Measurements from ENCODE around the gene GDF2.

The GDF2 gene

DNA sequence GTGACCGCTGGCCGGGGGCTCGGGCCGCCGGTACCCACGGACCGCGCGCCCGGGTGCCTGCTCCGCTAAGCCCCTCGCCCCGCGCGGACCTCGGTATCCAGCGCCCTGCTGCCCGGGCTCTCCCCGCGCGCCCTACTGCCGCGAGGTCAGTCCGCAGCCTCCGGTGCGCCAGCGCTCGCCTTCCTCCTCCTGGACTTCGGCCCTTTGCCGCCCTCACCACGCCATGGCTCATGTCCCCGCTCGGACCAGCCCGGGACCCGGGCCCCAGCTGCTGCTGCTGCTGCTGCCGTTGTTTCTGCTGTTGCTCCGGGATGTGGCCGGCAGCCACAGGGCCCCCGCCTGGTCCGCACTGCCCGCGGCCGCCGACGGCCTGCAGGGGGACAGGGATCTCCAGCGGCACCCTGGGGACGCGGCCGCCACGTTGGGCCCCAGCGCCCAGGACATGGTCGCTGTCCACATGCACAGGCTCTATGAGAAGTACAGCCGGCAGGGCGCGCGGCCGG, 21.8 kb upstream of the GDF2 start:
- Histone ChIP-seq H3K27ac (ENCODE audit: low read length) (no peak overlapping the region), H3K9ac (ENCODE audit: low read depth, low read length) (no peak overlapping the region), H3K4me3 (ENCODE audit: low read depth in 1 of 2, low read length in 2 of 2) (no peak overlapping the region), H3K4me2 (ENCODE audit: insufficient read depth, low read length) (no peak overlapping the region), H4K20me1 (ENCODE audit: insufficient read depth, low read length) (no peaks in the 10 kb centered on the region), H3K79me2 (ENCODE audit: insufficient read depth, low read length) (no peaks in the 10 kb centered on the region), H3K9me3 (ENCODE audit: insufficient read depth, low read length, severe bottlenecking) (no peaks in the 10 kb centered on the region), H3K4me1 (ENCODE audit: insufficient read depth, low read length) (no peaks in the 10 kb centered on the region), H2AFZ (ENCODE audit: low read depth, low read length) (no peak overlapping the region), H3K27me3 (ENCODE audit: insufficient read depth, low read length, poor library complexity) (no peaks in the 10 kb centered on the region), H3K36me3 (ENCODE audit: insufficient read depth, low read length) (no peaks in the 10 kb centered on the region)
- TF ChIP-seq EZH2 (IDR thresholded peaks at IDR 0.05; ENCODE audit: borderline replicate concordance, low read depth, low read length, severe bottlenecking) = no peak
- TF ChIP-seq, protein P1, sequence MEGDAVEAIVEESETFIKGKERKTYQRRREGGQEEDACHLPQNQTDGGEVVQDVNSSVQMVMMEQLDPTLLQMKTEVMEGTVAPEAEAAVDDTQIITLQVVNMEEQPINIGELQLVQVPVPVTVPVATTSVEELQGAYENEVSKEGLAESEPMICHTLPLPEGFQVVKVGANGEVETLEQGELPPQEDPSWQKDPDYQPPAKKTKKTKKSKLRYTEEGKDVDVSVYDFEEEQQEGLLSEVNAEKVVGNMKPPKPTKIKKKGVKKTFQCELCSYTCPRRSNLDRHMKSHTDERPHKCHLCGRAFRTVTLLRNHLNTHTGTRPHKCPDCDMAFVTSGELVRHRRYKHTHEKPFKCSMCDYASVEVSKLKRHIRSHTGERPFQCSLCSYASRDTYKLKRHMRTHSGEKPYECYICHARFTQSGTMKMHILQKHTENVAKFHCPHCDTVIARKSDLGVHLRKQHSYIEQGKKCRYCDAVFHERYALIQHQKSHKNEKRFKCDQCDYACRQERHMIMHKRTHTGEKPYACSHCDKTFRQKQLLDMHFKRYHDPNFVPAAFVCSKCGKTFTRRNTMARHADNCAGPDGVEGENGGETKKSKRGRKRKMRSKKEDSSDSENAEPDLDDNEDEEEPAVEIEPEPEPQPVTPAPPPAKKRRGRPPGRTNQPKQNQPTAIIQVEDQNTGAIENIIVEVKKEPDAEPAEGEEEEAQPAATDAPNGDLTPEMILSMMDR (IDR thresholded peaks at IDR 0.05; ENCODE audit: borderline replicate concordance, extremely low read depth, low read length, poor library complexity, severe bottlenecking) = no peak
- DNase-seq (no peak), ATAC-seq (ENCODE audit: insufficient read depth, low read depth) (no peak)

DNA sequence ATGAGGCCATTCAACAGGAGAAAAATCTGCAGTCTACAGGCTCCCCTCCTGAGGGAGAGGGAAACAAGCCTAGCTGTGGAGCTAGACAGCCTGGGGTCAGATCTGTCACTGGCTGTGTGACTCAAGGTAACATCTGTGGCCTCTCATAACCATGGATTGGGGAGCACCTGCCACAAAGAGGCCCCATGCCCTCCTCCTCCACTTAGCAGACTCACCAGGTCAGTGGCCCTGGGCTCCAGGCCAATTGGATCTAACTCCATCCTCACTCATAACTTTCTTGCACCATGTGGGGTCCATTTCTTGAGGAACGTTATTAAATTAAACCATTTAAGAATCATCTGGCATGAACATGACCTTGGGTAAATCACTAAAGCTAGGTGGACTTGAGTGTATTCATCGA, 20.4 kb upstream of the GDF2 start:
- Histone ChIP-seq H3K79me2 (ENCODE audit: insufficient read depth, low read length) (no peaks in the 10 kb centered on the region), H3K27me3 (ENCODE audit: insufficient read depth, low read length, poor library complexity) (no peaks in the 10 kb centered on the region), H3K27ac (ENCODE audit: low read length) (no peak overlapping the region), H3K9me3 (ENCODE audit: insufficient read depth, low read length, severe bottlenecking) (no peaks in the 10 kb centered on the region), H3K36me3 (ENCODE audit: insufficient read depth, low read length) (no peaks in the 10 kb centered on the region), H3K4me2 (ENCODE audit: insufficient read depth, low read length) (no peak overlapping the region), H3K4me3 (ENCODE audit: low read depth in 1 of 2, low read length in 2 of 2) (no peak overlapping the region), H3K9ac (ENCODE audit: low read depth, low read length) (no peak overlapping the region), H2AFZ (ENCODE audit: low read depth, low read length) (no peak overlapping the region), H4K20me1 (ENCODE audit: insufficient read depth, low read length) (no peaks in the 10 kb centered on the region), H3K4me1 (ENCODE audit: insufficient read depth, low read length) (peaks cover 11% of the 10 kb centered on the region)
- TF ChIP-seq, protein P1 (IDR thresholded peaks at IDR 0.05; ENCODE audit: borderline replicate concordance, extremely low read depth, low read length, poor library complexity, severe bottlenecking) = no peak
- TF ChIP-seq EZH2 (IDR thresholded peaks at IDR 0.05; ENCODE audit: borderline replicate concordance, low read depth, low read length, severe bottlenecking) = no peak
- ATAC-seq (ENCODE audit: insufficient read depth, low read depth) (no peak), DNase-seq (no peak)

DNA sequence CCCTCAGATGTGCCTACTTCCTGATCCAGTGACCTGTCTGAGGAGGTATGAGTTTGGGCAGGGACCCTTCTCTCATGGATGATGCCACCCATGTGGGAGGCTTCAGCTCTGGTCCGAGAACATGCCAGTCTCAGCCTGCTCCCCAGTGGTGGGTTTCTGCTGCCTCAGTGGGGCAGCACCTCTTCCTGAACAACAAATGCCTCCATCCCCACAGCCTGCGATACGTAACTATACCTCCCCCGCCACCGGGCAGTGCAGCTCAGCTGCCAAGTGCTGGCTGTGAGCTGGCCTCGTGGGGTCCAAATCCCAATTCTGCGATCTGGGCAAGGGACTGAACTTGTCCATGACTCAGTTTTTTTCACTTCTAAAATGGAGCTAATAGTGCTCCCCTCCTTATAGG, 19.1 kb upstream of the GDF2 start:
- H3K79me2 ChIP-seq (ENCODE audit: insufficient read depth, low read length) = no peaks in the 10 kb centered on the region
- no peaks in the 10 kb centered on the region for H3K36me3 ChIP-seq (ENCODE audit: insufficient read depth, low read length)
- DNase-seq = no peak
- no peak for ATAC-seq (ENCODE audit: insufficient read depth, low read depth)
- no peaks in the 10 kb centered on the region for H3K9me3 ChIP-seq (ENCODE audit: insufficient read depth, low read length, severe bottlenecking)
- H3K4me3 ChIP-seq (ENCODE audit: low read depth in 1 of 2, low read length in 2 of 2) = no peak overlapping the region
- TF ChIP-seq, protein P1 (IDR thresholded peaks at IDR 0.05; ENCODE audit: borderline replicate concordance, extremely low read depth, low read length, poor library complexity, severe bottlenecking) = no peak
- TF ChIP-seq EZH2 (IDR thresholded peaks at IDR 0.05; ENCODE audit: borderline replicate concordance, low read depth, low read length, severe bottlenecking) = no peak
- H2AFZ ChIP-seq (ENCODE audit: low read depth, low read length) = no peak overlapping the region
- no peak overlapping the region for H3K27ac ChIP-seq (ENCODE audit: low read length)
- no peaks in the 10 kb centered on the region for H4K20me1 ChIP-seq (ENCODE audit: insufficient read depth, low read length)
- peaks cover 22% of the 10 kb centered on the region for H3K4me1 ChIP-seq (ENCODE audit: insufficient read depth, low read length)
- H3K4me2 ChIP-seq (ENCODE audit: insufficient read depth, low read length) = no peak overlapping the region
- H3K9ac ChIP-seq (ENCODE audit: low read depth, low read length) = no peak overlapping the region
- H3K27me3 ChIP-seq (ENCODE audit: insufficient read depth, low read length, poor library complexity) = no peaks in the 10 kb centered on the region

DNA sequence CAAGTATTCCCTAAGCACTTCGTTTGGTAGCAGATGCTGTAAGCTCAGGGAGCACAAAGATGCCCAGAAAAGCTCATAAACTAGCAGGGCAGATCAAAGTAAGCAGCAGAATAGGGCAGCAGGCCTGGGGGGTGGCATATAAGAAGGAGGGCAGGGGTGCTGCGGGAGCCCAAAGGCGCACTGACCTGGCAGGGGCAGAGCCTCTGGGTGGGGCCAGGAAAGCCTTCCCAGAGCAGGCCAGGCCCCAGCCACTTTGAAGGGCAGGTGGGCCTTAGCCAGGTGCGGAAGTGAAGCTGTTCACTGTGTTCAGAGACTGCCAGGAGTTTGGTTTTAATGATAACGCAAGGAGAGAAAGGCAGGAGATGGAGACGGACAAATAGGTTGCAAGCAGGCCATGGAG, 18.4 kb upstream of the GDF2 start:
- Histone ChIP-seq H2AFZ (ENCODE audit: low read depth, low read length) (no peak overlapping the region), H3K36me3 (ENCODE audit: insufficient read depth, low read length) (no peaks in the 10 kb centered on the region), H3K9ac (ENCODE audit: low read depth, low read length) (no peak overlapping the region), H3K4me1 (ENCODE audit: insufficient read depth, low read length) (peaks cover 22% of the 10 kb centered on the region), H3K9me3 (ENCODE audit: insufficient read depth, low read length, severe bottlenecking) (no peaks in the 10 kb centered on the region), H3K4me3 (ENCODE audit: low read depth in 1 of 2, low read length in 2 of 2) (no peak overlapping the region), H3K79me2 (ENCODE audit: insufficient read depth, low read length) (no peaks in the 10 kb centered on the region), H3K4me2 (ENCODE audit: insufficient read depth, low read length) (no peak overlapping the region), H3K27ac (ENCODE audit: low read length) (no peak overlapping the region), H3K27me3 (ENCODE audit: insufficient read depth, low read length, poor library complexity) (no peaks in the 10 kb centered on the region), H4K20me1 (ENCODE audit: insufficient read depth, low read length) (no peaks in the 10 kb centered on the region)
- TF ChIP-seq, protein P1 (IDR thresholded peaks at IDR 0.05; ENCODE audit: borderline replicate concordance, extremely low read depth, low read length, poor library complexity, severe bottlenecking) = no peak
- TF ChIP-seq EZH2 (IDR thresholded peaks at IDR 0.05; ENCODE audit: borderline replicate concordance, low read depth, low read length, severe bottlenecking) = no peak
- DNase-seq (no peak), ATAC-seq (ENCODE audit: insufficient read depth, low read depth) (no peak)

All from DND-41 (cell line).